Natural killer cell (primary cell): ENCODE results near the gene ANKS3. TPM values are rescaled to one million over a fixed set of nuclear protein-coding genes. Genes with fewer than 3 reads are reported as not detected.

Source experiments
- ATAC-seq, 3 donors: fragments of 150-1000 bp in 2 of 3; fragments of 200-7000 bp in 1 of 3; cut with Tn5 transposase; 1 replicate in 1 of 3; 2 replicates in 2 of 3; pipeline ENCODE4 v1.10.0; 2021; ENCODE audit warnings: mild to moderate bottlenecking in 2 of 3, moderate library complexity in 2 of 3
- DNase-seq, 2 donors: peaks; one replicate each; pipeline versions ENCODE4 v3.0.0 to v3.0.0-alpha.2; 2013 to 2021; ENCODE audit warnings: mixed read lengths in 1 of 2
- H3K27ac ChIP-seq: one replicate; pipeline ENCODE4 v1.5.1; 2013; ENCODE audit warnings: mild to moderate bottlenecking, low read length
- H3K27me3 ChIP-seq: one replicate; pipeline ENCODE4 v1.6.1; 2013; ENCODE audit warnings: low read length; ENCODE audit not compliant: control insufficient read depth, insufficient read depth
- H3K36me3 ChIP-seq: one replicate; pipeline ENCODE4 v1.6.1; 2013; ENCODE audit warnings: low read length; ENCODE audit not compliant: control insufficient read depth, insufficient read depth
- H3K4me1 ChIP-seq: one replicate; pipeline ENCODE4 v1.6.1; 2013; ENCODE audit warnings: low read length; ENCODE audit not compliant: control insufficient read depth, insufficient read depth
- H3K4me3 ChIP-seq: one replicate; pipeline ENCODE4 v1.5.1; 2013; ENCODE audit warnings: low read length
- H3K9me3 ChIP-seq: one replicate; pipeline ENCODE4 v1.6.1; 2013; ENCODE audit warnings: low read length; ENCODE audit not compliant: control insufficient read depth, insufficient read depth
- H3K27ac Mint-ChIP-seq, 2 donors: one replicate each; pipeline ENCODE4 v1.8.0; 2022; ENCODE audit warnings: mild to moderate bottlenecking in 2 of 2, mixed read lengths in 2 of 2, moderate library complexity in 1 of 2
- H3K27me3 Mint-ChIP-seq, 2 donors: one replicate each; pipeline ENCODE4 v1.8.0; 2022; ENCODE audit warnings: low read depth in 2 of 2, mixed read lengths in 2 of 2
- H3K36me3 Mint-ChIP-seq: one replicate; pipeline ENCODE4 v1.8.0; 2022; ENCODE audit warnings: mixed read lengths
- H3K4me1 Mint-ChIP-seq, 2 donors: one replicate each; pipeline ENCODE4 v1.8.0; 2022; ENCODE audit warnings: mixed read lengths in 2 of 2
- H3K4me3 Mint-ChIP-seq: one replicate; pipeline ENCODE4 v1.8.0; 2022; ENCODE audit warnings: mild to moderate bottlenecking, moderate library complexity, mixed read lengths
- H3K9me3 Mint-ChIP-seq, 2 donors: one replicate each; pipeline ENCODE4 v1.8.0; 2022; ENCODE audit warnings: mixed read lengths in 2 of 2
- CTCF ChIP-seq: fragments of 200-600 bp; IDR thresholded peaks from one replicate; pipeline ENCODE4 v1.8.0; 2022; ENCODE audit warnings: antibody characterized with exemption
- WGBS: methylation state at CpG from one replicate; pipeline ENCODE4 v1.1.7; 2013; ENCODE audit warnings: missing lambda C conversion rate; ENCODE audit not compliant: insufficient coverage; 5-methylcytosine and 5-hydroxymethylcytosine counted together
- intact Hi-C: fragments of 100-400 bp; cut with micrococcal nuclease; formaldehyde crosslinking; loops from one replicate; pipeline ENCODE4 v1.14.2; 2022
- total RNA-seq, 4 donors: library from RNA; stranded (reverse); fragments of 120-200 nt in 1 of 4; gene quantifications; one replicate each; pipeline versions ENCODE4 v1.2.3 to v1.2.4, GENCODE V29; 2013 to 2022

The ANKS3 gene
- total RNA-seq, 3 donors from 2014 or later (not counting 1 experiment from before 2014, with no cell fraction given) = 19.7 to 20.8 (median 20.5) TPM

GRCh38 chr16:4723071-4723767 is 10.9 kb downstream of the ANKS3 start:
- Histone ChIP-seq H3K9me3 (no peaks in the 10 kb centered on the region), H3K36me3 (peaks cover 14% of the 10 kb centered on the region), H3K27ac (no peak overlapping the region), H3K27me3 (no peaks in the 10 kb centered on the region), H3K4me1 (no peaks in the 10 kb centered on the region), H3K4me3 (no peak overlapping the region)
- Mint-ChIP-seq H3K27ac (no peak overlapping the region), H3K4me1 (peaks cover 0 to 6% of the 10 kb centered on the region in 2 donors), H3K9me3 (no peaks in the 10 kb centered on the region), H3K27me3 (no peaks in the 10 kb centered on the region), H3K36me3 (no peaks in the 10 kb centered on the region), H3K4me3 (no peak overlapping the region)
- intact Hi-C loops = no loop called here
- WGBS = 87% methylated on average over 13 of the region's 14 CpGs
- TF ChIP-seq CTCF = no peak
- ATAC-seq (no peak), DNase-seq (no peak)

- H3K27ac Mint-ChIP-seq = no peak overlapping the region
- Histone ChIP-seq H3K36me3 (peaks cover 18% of the 10 kb centered on the region), H3K27me3 (no peaks in the 10 kb centered on the region), H3K9me3 (no peaks in the 10 kb centered on the region), H3K4me1 (no peaks in the 10 kb centered on the region), H3K4me3 (no peak overlapping the region), H3K27ac (no peak overlapping the region)
- no peaks in the 10 kb centered on the region for H3K9me3 Mint-ChIP-seq
- no peak overlapping the region for H3K4me3 Mint-ChIP-seq
- ATAC-seq (no peak), DNase-seq (no peak)
- intact Hi-C loops = no loop called here
- H3K27me3 Mint-ChIP-seq = no peaks in the 10 kb centered on the region
- 91% methylated on average over 5 of the region's 5 CpGs for WGBS
- no peak for TF ChIP-seq CTCF
- no peaks in the 10 kb centered on the region for H3K36me3 Mint-ChIP-seq
- peaks cover 0 to 6% of the 10 kb centered on the region in 2 donors for H3K4me1 Mint-ChIP-seq
These were observed 15.6 kb downstream of the ANKS3 start for GRCh38 chr16:4718466-4718865.

- 94% methylated on average over 2 of the region's 2 CpGs for WGBS
- Mint-ChIP-seq H3K27ac (no peak overlapping the region), H3K9me3 (no peaks in the 10 kb centered on the region), H3K27me3 (no peaks in the 10 kb centered on the region), H3K4me3 (no peak overlapping the region), H3K36me3 (no peaks in the 10 kb centered on the region), H3K4me1 (no peaks in the 10 kb centered on the region)
- intact Hi-C loops = no loop called here
- DNase-seq (no peak), ATAC-seq (no peak)
- no peaks in the 10 kb centered on the region for H3K4me1 ChIP-seq
- H3K27ac ChIP-seq = no peak overlapping the region
- no peaks in the 10 kb centered on the region for H3K9me3 ChIP-seq
- no peak overlapping the region for H3K4me3 ChIP-seq
- peaks cover 21% of the 10 kb centered on the region for H3K36me3 ChIP-seq
- H3K27me3 ChIP-seq = no peaks in the 10 kb centered on the region
- TF ChIP-seq CTCF = no peak
These were observed 19.1 kb downstream of the ANKS3 start for GRCh38 chr16:4714996-4715395.
